ENCODE results near the gene BCR. TPM values are rescaled to one million over a fixed set of nuclear protein-coding genes. Genes with fewer than 3 reads are reported as not detected.

Gene BCR
- total RNA-seq, 1 donor from 2014 or later: 129 TPM

DNA sequence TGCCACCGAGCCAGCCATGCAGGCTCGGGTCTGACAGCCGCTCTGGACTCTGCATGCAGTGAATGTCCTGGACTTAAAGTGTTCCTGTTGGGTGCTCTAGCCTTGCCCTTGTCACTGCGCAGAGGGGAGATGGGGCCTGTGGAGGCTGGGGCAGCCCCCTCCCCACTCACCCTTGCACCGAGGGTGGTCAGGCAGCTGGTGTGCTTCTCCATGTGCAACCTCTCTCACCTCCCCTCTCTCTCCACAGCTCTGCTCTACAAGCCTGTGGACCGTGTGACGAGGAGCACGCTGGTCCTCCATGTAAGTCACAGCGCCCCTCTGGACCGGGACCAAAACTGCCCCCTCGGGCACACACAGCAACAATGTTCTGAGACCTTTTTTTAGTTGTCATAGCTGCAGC lies 92.5 kb downstream of the BCR start:
- DNase-seq (ENCODE audit: low read depth in 2 of 2): no peak

DNA sequence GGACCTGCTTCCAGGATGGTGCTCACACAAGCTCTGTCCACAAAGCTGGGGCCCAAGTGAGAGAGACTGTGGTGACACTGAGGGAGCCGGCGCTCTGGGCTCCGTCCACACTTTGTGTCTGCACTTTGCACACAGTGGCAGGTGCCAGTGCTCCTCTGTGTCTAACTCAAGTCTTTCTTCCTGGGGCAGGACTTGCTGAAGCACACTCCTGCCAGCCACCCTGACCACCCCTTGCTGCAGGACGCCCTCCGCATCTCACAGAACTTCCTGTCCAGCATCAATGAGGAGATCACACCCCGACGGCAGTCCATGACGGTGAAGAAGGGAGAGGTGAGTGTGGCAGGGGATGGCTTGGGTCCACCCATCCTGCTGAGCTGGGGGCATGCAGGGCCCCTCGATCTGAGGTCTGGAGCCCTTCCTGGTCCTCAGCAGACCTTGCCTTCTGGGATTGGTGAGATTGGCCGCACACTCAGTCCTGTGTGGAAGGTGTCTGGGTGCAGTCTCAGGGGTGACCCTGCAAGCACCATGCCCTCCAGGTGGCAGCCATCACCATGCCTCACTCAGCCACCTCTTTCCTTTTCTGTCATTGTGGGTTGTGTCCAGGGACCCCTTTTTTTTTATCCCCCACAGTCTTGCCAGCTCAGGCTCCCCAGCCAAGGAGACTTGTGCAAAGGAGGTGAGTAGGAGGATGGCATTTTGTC lies 93.3 kb downstream of the BCR start:
- DNase-seq (ENCODE audit: low read depth in 2 of 2): no peak

DNA sequence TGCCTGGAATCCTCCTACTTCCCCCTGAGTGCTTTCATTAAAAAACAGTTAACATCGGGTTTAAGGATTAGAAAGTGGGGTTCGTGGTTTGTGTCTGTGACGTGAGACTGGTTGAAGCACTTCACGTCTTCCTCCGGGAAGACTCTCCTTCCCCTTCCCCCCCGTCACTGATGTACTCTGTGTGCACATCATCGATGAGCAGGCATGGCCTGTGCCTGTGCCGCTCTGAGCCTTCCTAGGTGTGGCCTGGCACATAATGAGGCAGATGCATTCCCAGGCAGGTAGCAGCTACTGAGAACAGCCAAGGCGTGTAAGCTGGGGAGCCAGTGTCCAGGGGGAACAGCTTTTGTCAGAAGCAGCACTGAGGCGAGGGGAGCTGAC lies 93.8 kb downstream of the BCR start:
- no peak for DNase-seq (ENCODE audit: low read depth in 2 of 2)

- no peak for DNase-seq (ENCODE audit: low read depth in 2 of 2)
These were observed 94.8 kb downstream of the BCR start for GRCh38 chr22:23274891-23275694.

DNA sequence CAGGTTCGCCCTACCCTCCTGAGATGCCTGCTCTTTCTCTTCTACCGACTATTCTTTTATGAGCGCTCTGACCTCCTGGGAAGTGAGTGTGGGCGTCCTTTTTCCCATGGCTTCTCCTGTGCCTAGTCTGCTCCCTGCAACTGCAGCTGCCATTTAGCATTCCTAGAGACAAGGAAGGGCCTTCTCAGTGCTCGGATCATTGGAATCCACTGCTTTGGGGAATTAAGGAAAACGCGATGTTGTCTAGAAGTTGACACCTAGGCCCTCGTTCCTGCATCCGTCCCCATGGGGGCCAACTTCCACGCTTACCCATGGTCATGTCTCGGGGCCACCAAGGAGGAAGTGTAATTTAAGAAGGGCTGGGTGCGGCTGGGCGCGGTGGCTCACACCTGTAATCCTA lies 95.4 kb downstream of the BCR start:
- DNase-seq (ENCODE audit: low read depth in 2 of 2): no peak

- DNase-seq (ENCODE audit: low read depth in 2 of 2): peak in 1 of 2 donors; percentile 61
These were observed 96.6 kb downstream of the BCR start for GRCh38 chr22:23276656-23277582.

- DNase-seq (ENCODE audit: low read depth in 2 of 2): no peak
These were observed 97.4 kb downstream of the BCR start for GRCh38 chr22:23277583-23278295.

GRCh38 chr22:23278883-23279675 lies 98.8 kb downstream of the BCR start:
- DNase-seq (ENCODE audit: low read depth in 2 of 2): peak in 1 of 2 donors; percentile 48

DNA sequence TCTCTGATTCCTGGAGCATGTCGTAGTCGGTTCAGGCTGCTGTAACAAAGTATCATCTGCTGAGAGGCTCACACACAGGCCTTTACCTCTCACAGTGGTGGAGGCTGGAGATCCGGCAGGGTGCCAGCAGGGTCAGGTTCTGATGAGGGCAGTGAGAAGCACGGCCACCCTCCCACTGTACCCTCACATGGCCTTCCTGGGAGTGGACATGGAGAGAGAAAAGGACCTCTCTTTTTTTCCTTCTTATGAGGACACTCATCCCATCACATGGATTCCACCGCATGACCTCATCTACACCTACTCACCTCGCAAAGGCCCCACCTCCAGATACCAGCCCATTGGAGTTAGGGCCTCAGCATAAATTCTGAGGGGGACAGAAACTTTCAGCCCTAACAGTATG lies 99.5 kb downstream of the BCR start:
- DNase-seq (ENCODE audit: low read depth in 2 of 2): no peak

- no peak for DNase-seq (ENCODE audit: low read depth in 2 of 2)
These were observed 100.2 kb downstream of the BCR start for GRCh38 chr22:23280356-23281052.

DNA sequence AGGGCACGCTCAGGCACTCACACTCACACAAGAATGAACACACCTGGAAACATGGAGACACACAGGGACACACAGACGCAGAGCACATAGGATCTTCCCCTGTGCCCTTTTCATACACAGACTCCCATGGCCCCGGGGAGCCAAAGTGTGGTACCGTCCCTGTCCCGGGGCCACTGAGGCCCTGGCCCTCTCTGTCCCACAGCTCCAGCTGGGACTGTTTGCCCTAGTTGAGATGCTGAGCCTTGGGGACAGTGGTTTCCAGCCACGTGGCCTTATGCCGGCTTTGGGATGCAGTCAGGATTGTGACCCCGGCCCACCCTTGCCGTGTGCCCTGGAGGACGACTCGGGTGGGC lies 100.7 kb downstream of the BCR start:
- DNase-seq (ENCODE audit: low read depth in 2 of 2): no peak

GRCh38 chr22:23281406-23282088 lies 101.2 kb downstream of the BCR start:
- DNase-seq (ENCODE audit: low read depth in 2 of 2): peak; percentile 80 to 87

DNA sequence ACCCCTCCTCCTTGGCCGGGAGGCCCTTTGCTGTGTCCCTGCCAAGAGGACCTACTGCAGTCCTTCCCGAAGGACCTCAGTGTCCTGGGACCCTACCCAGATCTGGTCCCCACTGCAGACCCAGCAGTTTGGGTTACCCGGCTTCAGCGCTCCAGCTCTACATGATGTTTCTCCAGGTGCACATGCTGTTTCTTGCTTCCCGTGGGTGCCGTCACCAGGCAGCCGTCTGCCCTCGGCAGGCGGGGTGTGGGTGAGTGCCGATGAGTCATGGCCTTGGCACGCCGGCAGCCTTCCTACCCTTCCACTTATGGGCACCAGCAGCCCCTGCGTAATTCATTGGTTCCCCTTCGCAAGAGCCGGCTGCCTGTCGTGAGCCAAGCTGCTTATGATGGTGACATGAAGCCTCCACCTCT lies 101.8 kb downstream of the BCR start:
- peak; percentile 33 to 90 for DNase-seq (ENCODE audit: low read depth in 2 of 2)

DNA sequence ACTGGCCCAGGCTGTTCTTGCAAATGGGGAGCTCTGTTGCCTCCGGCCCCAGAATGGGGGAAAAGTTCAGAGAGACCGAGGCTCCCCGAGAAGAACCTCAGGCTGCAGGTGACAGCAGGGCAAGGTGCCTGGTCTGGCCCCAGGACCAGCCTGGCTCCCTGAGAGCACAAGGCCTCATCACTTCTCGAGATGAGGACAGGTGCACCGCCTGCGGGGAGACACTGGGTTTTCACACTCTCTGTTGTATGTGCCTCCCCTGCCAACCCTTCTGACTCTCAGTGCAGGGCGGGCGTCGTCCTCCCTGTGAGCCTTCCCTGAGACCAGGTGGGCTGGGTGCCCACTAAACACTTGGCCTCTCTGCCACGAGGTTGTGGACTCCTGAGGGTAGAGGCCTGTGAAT lies 102.2 kb downstream of the BCR start:
- DNase-seq (ENCODE audit: low read depth in 2 of 2): no peak

DNA sequence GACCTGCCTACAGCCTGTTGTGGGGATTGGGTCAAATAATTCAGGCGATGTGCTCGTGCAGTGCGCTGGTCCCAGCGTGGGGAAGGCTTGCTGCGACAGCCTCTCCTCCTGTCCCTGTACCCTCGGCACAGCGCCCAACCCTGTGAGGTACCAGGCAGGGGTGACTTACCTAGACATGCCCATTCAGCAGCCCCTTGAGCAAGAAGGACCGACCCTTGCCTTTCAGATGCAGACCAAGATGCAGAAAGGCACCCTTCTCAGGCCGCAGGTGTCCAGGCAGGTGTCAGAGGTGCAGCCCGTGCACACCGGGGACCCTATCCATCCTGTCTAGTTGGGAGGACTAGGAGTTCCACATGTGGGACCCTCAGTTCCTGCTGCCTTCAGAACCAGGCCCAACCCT lies 102.7 kb downstream of the BCR start:
- DNase-seq (ENCODE audit: low read depth in 2 of 2): no peak

DNA sequence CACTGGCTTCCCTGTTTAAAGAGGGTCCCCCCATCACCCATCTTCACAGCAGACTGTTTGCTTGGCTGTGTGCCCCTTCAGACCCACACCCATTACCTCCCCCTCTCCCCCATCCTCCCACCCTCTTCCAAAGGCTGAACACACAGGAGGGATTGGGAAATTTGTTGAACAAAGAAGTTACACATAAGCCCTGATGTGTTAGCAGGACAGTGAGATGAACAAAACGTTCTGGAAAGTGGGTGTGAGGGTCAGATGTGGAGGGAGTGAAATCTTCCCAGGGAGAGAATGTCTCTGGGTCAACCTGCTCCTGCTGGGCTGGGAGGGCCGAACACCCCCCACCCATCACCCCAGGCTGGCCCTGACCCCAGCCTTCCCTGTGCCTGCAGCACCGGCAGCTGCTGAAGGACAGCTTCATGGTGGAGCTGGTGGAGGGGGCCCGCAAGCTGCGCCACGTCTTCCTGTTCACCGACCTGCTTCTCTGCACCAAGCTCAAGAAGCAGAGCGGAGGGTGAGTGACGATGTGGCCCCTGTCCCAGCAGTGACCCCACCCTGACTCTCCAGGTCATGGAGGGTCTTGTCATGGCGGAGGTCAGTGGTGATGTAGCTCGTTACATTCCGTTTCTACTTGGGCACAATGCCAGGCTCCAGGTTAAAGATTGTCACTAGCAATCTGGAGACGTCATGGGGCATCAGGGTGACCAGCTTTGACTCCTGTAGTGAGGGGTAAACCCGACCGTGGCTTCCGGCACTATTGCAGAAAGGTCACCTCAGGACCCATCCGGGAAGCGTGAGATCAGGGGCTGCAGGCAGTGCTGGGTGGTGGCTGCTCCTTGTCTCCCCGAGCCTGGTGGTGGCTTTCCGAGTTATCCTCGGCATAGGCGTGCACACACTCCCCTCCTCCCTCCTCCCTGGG lies 103.5 kb downstream of the BCR start:
- DNase-seq (ENCODE audit: low read depth in 2 of 2): no peak

- no peak for DNase-seq (ENCODE audit: low read depth in 2 of 2)
These were observed 104.3 kb downstream of the BCR start for GRCh38 chr22:23284504-23285033.

DNA sequence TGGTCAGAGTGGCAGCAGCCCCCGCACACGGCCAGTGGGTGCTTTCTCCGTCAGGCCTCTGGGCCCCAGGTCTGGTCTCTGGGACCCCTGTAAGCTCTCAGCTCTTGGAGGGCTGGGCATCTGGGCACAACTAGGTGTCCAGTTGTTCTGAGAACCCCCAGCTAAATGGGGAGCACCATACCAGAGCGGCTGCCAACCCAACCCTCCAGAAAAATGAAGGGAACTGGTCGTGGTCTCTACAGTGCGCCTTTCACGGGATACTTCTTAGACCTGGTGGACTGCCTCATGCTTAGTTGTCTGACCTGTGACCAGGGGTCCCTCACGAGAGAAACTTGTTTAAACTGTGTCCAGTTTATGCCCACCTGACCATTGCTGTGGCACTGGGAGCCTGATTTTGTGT lies 104.9 kb downstream of the BCR start:
- no peak for DNase-seq (ENCODE audit: low read depth in 2 of 2)

Data from lung microvascular endothelial cell (primary cell).